Gastroesophageal sphincter (tissue), 3 donors: ENCODE data around the gene KCTD14.

ENCODE experiments used
- CTCF ChIP-seq, 4 experiments: fragments of 200-600 bp in 2 of 4; fragments of 450-650 bp in 2 of 4; sonication (generic) in 1 of 4; IDR thresholded peaks; one replicate each; pipeline ENCODE4 v1.5.1; 2017 to 2019; ENCODE audit warnings: antibody characterized with exemption in 4 of 4, mild to moderate bottlenecking in 2 of 4, moderate library complexity in 2 of 4
- EP300 ChIP-seq: sonication (generic); formaldehyde crosslinking; IDR thresholded peaks from one replicate; pipeline ENCODE4 v1.6.1; 2017; ENCODE audit warnings: antibody characterized with exemption, mild to moderate bottlenecking
- POLR2A ChIP-seq, 2 donors: fragments of 450-650 bp; IDR thresholded peaks; one replicate each; pipeline ENCODE4 v1.6.1; 2017; ENCODE audit warnings: antibody characterized with exemption in 2 of 2, mild to moderate bottlenecking in 2 of 2, moderate library complexity in 1 of 2
- POLR2AphosphoS5 ChIP-seq: sonication (generic); formaldehyde crosslinking; IDR thresholded peaks from one replicate; pipeline ENCODE4 v1.6.1; 2017; ENCODE audit warnings: antibody characterized with exemption

GRCh38 chr11:77968337-77968736 lies 54.7 kb downstream of the KCTD14 start:
- TF ChIP-seq POLR2AphosphoS5 (no peak), POLR2A (IDR thresholded peaks at IDR 0.05) (no peak), EP300 (no peak), CTCF (IDR thresholded peaks at IDR 0.05) (no peak)
